ENCODE results near the gene CIPC.

The CIPC gene

DNA sequence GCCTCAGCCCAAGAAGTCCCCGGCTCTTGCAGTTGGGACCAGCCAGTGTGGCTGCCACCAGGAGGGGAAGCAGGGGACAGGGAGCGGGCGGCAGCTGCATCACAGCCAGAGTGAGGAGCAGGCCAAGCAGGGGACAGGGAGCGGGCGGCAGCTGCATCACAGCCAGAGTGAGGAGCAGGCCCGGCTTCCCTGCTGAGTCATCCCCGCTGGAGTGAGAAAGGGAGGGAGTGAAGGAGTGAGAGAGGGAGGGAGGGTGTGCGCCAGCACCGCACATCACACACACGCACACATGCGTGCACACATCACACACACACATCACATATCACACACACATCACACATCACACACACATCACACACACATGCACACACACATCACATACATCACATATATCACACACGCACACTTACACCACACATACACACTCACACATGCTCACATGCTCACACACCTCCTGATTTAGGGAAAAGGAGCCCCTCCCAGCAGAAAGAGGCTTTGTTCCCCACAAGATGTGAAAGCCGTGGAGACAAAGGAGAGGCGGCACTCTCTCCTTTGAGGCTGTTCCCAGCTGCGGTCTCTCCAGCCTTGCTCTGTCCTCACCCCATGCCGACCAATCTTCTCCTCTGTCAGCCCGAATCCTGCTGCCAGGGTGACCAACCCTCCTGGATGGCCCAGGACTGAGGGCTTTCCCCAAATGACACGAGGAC lies 60.3 kb downstream of the CIPC start:
- H3K79me1 ChIP-seq (ENCODE audit: low read depth, low read length) = no peaks in the 10 kb centered on the region
- peak overlapping the region; percentile 3 for H2BK15ac ChIP-seq (ENCODE audit: low read length)
- peaks cover 0 to 12% (median 0%) of the 10 kb centered on the region in 3 experiments for H3K27me3 ChIP-seq (ENCODE audit: control insufficient read depth in 3 of 3, insufficient read depth in 3 of 3, low read depth in 1 of 3, low read length in 3 of 3)
- peak; percentile 59 for DNase-seq (ENCODE audit: low spot score)
- no peak overlapping the region for H4K91ac ChIP-seq (ENCODE audit: low read depth, low read length, poor library complexity)
- H3K27ac ChIP-seq (replicated peaks; ENCODE audit: low read length) = peak overlapping the region; percentile 68
- H3K4ac ChIP-seq (ENCODE audit: low read length) = no peak overlapping the region
- no CpG with 5 or more reads among the region's 18 CpGs for WGBS, 2 donors (ENCODE audit: extremely low coverage in 2 of 2, insufficient read length in 2 of 2, insufficient replicate concordance in 1 of 2)
- peak overlapping the region; percentile 84 for H3K18ac ChIP-seq (ENCODE audit: low read length)
- H4K8ac ChIP-seq (ENCODE audit: low read depth, low read length) = peak overlapping the region; percentile 67
- H3K9me3 ChIP-seq (replicated peaks in 1 of 2; ENCODE audit: control insufficient read depth in 2 of 2, insufficient read depth in 1 of 2, low read depth in 1 of 2, low read length in 2 of 2) = no peaks in the 10 kb centered on the region
- peaks cover 17 to 22% of the 10 kb centered on the region in 2 donors for H3K4me1 ChIP-seq (ENCODE audit: control insufficient read depth in 2 of 2, insufficient read depth in 1 of 2, low read depth in 1 of 2, low read length in 2 of 2)
- H2BK12ac ChIP-seq (ENCODE audit: low read length) = peak overlapping the region; percentile 48
- H3K23ac ChIP-seq (ENCODE audit: low read depth, low read length, poor library complexity) = no peak overlapping the region
- peak overlapping the region; percentile 10 for H2AK5ac ChIP-seq (ENCODE audit: low read depth, low read length)
- peak overlapping the region; percentile 54 for H3K4me2 ChIP-seq (ENCODE audit: insufficient read depth, low read length, poor library complexity, severe bottlenecking)
- H2BK5ac ChIP-seq (ENCODE audit: low read length) = no peak overlapping the region
- no peak overlapping the region for H2BK120ac ChIP-seq (ENCODE audit: low read depth, low read length)
- peak overlapping the region; percentile 35 to 62 for H3K4me3 ChIP-seq (ENCODE audit: low read length in 2 of 2)
- H3K36me3 ChIP-seq (replicated peaks in 1 of 2; ENCODE audit: control insufficient read depth in 2 of 2, insufficient read depth in 2 of 2, low read length in 2 of 2) = no peaks in the 10 kb centered on the region
- peak overlapping the region; percentile 39 for H3K9ac ChIP-seq (ENCODE audit: low read depth, low read length, poor library complexity)
- H3K14ac ChIP-seq (ENCODE audit: low read length) = peak overlapping the region; percentile 11
- H2AFZ ChIP-seq (ENCODE audit: low read length) = peak overlapping the region; percentile 68

DNA sequence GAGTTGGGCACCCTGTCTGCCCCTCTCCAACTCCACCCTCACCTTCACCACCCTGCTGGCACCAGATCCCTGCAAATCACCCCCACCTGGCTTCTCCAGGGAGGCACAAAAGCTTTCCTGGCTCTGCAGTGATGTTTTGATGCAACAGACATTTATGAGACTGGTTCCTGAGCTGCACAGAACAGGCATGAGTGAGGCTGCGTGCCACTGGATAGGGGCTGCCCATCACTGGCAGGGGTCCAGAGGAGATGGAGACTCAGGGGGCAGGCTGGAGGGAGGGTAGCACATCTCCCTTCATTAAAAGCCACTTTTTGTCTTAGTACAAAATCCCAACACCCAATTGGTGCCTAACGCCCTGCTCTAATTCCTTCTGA lies 60.8 kb downstream of the CIPC start:
- Histone ChIP-seq H4K91ac (ENCODE audit: low read depth, low read length, poor library complexity) (no peak overlapping the region), H3K4me2 (ENCODE audit: insufficient read depth, low read length, poor library complexity, severe bottlenecking) (peak overlapping the region; percentile 29), H3K36me3 (replicated peaks in 1 of 2; ENCODE audit: control insufficient read depth in 2 of 2, insufficient read depth in 2 of 2, low read length in 2 of 2) (no peaks in the 10 kb centered on the region), H2AK5ac (ENCODE audit: low read depth, low read length) (no peak overlapping the region), H3K4ac (ENCODE audit: low read length) (no peak overlapping the region), H4K8ac (ENCODE audit: low read depth, low read length) (no peak overlapping the region), H2BK5ac (ENCODE audit: low read length) (no peak overlapping the region), H3K9ac (ENCODE audit: low read depth, low read length, poor library complexity) (no peak overlapping the region), H2BK12ac (ENCODE audit: low read length) (no peak overlapping the region), H2BK15ac (ENCODE audit: low read length) (peak overlapping the region; percentile 3), H3K4me3 (ENCODE audit: low read length in 2 of 2) (peak overlapping the region in 1 of 2 donors; percentile 1), H3K9me3 (replicated peaks in 1 of 2; ENCODE audit: control insufficient read depth in 2 of 2, insufficient read depth in 1 of 2, low read depth in 1 of 2, low read length in 2 of 2) (no peaks in the 10 kb centered on the region), H3K18ac (ENCODE audit: low read length) (peak overlapping the region; percentile 35), H3K23ac (ENCODE audit: low read depth, low read length, poor library complexity) (no peak overlapping the region), H3K27me3 (ENCODE audit: control insufficient read depth in 3 of 3, insufficient read depth in 3 of 3, low read depth in 1 of 3, low read length in 3 of 3) (peaks cover 0 to 12% (median 0%) of the 10 kb centered on the region in 3 experiments), H2BK120ac (ENCODE audit: low read depth, low read length) (no peak overlapping the region), H3K79me1 (ENCODE audit: low read depth, low read length) (no peaks in the 10 kb centered on the region), H3K27ac (replicated peaks; ENCODE audit: low read length) (peak overlapping the region; percentile 57), H2AFZ (ENCODE audit: low read length) (peak overlapping the region; percentile 68), H3K4me1 (ENCODE audit: control insufficient read depth in 2 of 2, insufficient read depth in 1 of 2, low read depth in 1 of 2, low read length in 2 of 2) (peaks cover 17 to 22% of the 10 kb centered on the region in 2 donors), H3K14ac (ENCODE audit: low read length) (no peak overlapping the region)
- no CpG with 5 or more reads among the region's 2 CpGs for whole genome bisulfite sequencing, 2 donors (ENCODE audit: extremely low coverage in 2 of 2, insufficient read length in 2 of 2, insufficient replicate concordance in 1 of 2)
- DNase-seq (ENCODE audit: low spot score) = no peak

DNA sequence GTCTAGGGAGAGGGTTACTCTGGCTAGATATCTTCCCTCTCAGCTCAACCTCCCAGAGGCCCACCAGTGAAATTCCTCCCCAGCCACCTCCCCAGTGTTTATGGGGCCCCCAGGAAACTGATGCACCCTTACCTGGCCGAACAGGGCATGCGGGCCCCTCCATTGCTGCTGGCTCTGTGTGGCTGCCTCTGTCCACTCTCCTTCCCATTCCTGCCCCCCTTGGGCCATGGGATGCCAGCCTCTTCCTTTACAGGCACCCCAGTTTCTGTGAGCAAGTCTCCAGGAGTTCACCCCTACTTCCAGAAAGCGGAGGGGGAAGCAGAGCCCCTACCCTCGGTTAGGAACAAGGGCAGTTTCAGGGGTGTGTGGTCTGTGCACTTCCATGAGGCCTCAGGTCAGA lies 63.0 kb downstream of the CIPC start:
- Histone ChIP-seq H3K27me3 (ENCODE audit: control insufficient read depth in 3 of 3, insufficient read depth in 3 of 3, low read depth in 1 of 3, low read length in 3 of 3) (peaks cover 0 to 9% (median 0%) of the 10 kb centered on the region in 3 experiments), H2BK120ac (ENCODE audit: low read depth, low read length) (no peak overlapping the region), H2AK5ac (ENCODE audit: low read depth, low read length) (peak overlapping the region; percentile 23), H3K27ac (replicated peaks; ENCODE audit: low read length) (no peak overlapping the region), H2BK5ac (ENCODE audit: low read length) (no peak overlapping the region), H3K23ac (ENCODE audit: low read depth, low read length, poor library complexity) (no peak overlapping the region), H3K4me2 (ENCODE audit: insufficient read depth, low read length, poor library complexity, severe bottlenecking) (no peak overlapping the region), H3K14ac (ENCODE audit: low read length) (no peak overlapping the region), H3K79me1 (ENCODE audit: low read depth, low read length) (no peaks in the 10 kb centered on the region), H3K4me1 (ENCODE audit: control insufficient read depth in 2 of 2, insufficient read depth in 1 of 2, low read depth in 1 of 2, low read length in 2 of 2) (peaks cover 15% of the 10 kb centered on the region in 2 donors), H3K9me3 (replicated peaks in 1 of 2; ENCODE audit: control insufficient read depth in 2 of 2, insufficient read depth in 1 of 2, low read depth in 1 of 2, low read length in 2 of 2) (no peaks in the 10 kb centered on the region), H2AFZ (ENCODE audit: low read length) (no peak overlapping the region), H2BK12ac (ENCODE audit: low read length) (peak overlapping the region; percentile 92), H2BK15ac (ENCODE audit: low read length) (peak overlapping the region; percentile 23), H3K9ac (ENCODE audit: low read depth, low read length, poor library complexity) (no peak overlapping the region), H3K36me3 (replicated peaks in 1 of 2; ENCODE audit: control insufficient read depth in 2 of 2, insufficient read depth in 2 of 2, low read length in 2 of 2) (no peaks in the 10 kb centered on the region), H4K91ac (ENCODE audit: low read depth, low read length, poor library complexity) (no peak overlapping the region), H3K4me3 (ENCODE audit: low read length in 2 of 2) (no peak overlapping the region), H3K4ac (ENCODE audit: low read length) (no peak overlapping the region), H3K18ac (ENCODE audit: low read length) (peak overlapping the region; percentile 54), H4K8ac (ENCODE audit: low read depth, low read length) (no peak overlapping the region)
- DNase-seq (ENCODE audit: low spot score) = no peak
- no CpG with 5 or more reads among the region's 4 CpGs for WGBS, 2 donors (ENCODE audit: extremely low coverage in 2 of 2, insufficient read length in 2 of 2, insufficient replicate concordance in 1 of 2)
